IPS-NIHi11 (cell line): Measurements from ENCODE around the gene SPAG8.
A peak's percentile ranks its signal among the peaks of the same experiment; 100 is the strongest.

ENCODE experiments used
- DNase-seq: peaks from one replicate; pipeline ENCODE4 v3.0.0; 2012; ENCODE audit warnings: mixed read lengths, low spot score

SPAG8 gene

GRCh38 chr9:35836595-35836994 lies 24.5 kb upstream of the SPAG8 start:
- no peak for DNase-seq

DNA sequence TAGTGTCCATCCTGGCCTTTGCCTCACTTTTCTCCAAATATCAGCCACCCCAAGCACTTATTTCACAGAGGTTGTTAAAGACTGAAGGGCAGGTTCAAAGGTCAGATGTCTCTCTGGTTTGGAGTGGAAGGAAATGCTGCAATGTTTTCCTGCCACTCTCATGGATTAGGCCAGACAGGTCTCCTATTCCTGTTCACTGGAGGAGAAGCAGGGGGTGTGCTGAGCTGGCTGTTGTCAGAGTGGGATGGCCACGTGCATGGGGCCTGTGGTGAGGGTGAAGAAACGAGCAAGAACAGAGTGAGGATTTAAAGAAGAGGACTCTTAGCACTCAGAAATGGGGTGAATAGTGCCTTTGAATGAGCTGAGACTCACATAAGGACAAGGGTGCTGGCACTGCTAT lies 23.7 kb upstream of the SPAG8 start:
- DNase-seq, result no peak

GRCh38 chr9:35835216-35835632 lies 23.2 kb upstream of the SPAG8 start:
- peak; percentile 64 for DNase-seq

- no peak for DNase-seq
Observed at GRCh38 chr9:35834260-35835215, 22.5 kb upstream of the SPAG8 start.

DNA sequence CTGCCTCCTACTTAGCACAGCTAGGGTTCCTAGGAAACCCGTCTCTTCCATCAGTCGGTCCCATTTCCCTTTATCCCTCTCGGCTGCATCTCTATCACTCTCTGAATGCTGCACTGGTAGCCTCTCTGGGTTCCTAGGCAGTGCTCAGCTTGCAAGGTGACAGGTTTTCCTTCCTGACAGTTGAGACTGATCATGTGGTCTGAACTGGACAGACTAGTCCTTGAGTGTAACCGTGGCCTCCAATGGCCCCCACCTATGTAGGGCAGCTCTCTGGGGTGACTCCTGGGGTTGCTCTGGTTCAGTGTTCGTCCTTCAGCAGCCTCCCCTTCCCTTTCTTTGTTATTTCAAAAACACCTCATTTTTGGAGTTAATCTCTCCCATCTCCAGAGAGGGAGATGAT lies 20.8 kb upstream of the SPAG8 start:
- DNase-seq, result no peak

GRCh38 chr9:35831040-35831439 lies 19.0 kb upstream of the SPAG8 start:
- DNase-seq, result no peak

DNA sequence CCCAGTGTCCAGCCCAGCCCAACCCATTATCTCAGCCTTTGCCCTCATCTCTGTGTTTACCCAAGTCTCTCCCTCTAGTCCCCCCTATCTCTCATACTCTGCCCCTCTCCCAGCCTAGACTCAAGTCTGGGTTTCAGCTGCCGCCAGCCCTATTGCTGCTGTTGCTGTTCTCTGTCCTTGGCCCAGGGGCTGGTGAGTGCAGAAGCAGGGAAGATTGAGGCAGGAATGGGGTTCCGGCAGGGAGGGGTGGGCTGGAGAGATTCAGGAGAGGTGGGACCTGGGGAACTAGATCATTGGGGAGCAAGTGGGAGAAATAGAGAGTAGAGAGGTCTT lies 17.7 kb upstream of the SPAG8 start:
- DNase-seq, result no peak

GRCh38 chr9:35829084-35829763 lies 17.2 kb upstream of the SPAG8 start, which contains the start of gene TMEM8B:
TSS of gene TMEM8B (plus strand) at chr9:35829228. CDS start at chr9:35829448, 220 bp downstream.
- DNase-seq, result peak; percentile 96

DNA sequence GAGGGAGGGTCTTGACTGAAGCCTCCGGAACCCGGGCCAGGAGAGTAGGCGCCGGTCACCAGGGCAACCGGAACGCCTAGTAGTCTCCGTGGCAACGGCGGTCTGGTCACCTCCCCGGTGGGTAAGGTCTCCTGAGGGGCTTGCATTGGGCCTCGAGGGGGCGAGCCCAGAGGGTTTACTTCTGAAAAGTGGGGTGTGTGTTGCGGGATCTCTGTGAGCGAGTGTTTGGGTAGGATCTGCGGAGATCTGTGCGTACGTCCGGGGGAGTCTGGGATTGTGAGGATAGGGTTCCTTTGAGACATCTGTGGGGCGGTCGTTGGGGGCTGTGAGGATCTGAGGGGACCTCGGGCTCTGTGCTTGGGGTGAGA lies 16.6 kb upstream of the SPAG8 start, which contains the start of gene FAM221B:
Gene FAM221B, minus strand, starts transcription at position 17 of the 368 bp plus-strand sequence. CDS start 2,571 bp downstream, outside the sequence.
- peak; percentile 63 for DNase-seq

- DNase-seq, result no peak
Observed at GRCh38 chr9:35827486-35827885, 15.4 kb upstream of the SPAG8 start.

- DNase-seq, result peak; percentile 41
Observed at GRCh38 chr9:35826071-35826701, 14.1 kb upstream of the SPAG8 start.

GRCh38 chr9:35822926-35823325 lies 10.9 kb upstream of the SPAG8 start:
- no peak for DNase-seq

GRCh38 chr9:35820076-35820475 lies 8.0 kb upstream of the SPAG8 start:
- DNase-seq, result no peak

- DNase-seq, result no peak
Observed at GRCh38 chr9:35818341-35818740, 6.3 kb upstream of the SPAG8 start.

DNA sequence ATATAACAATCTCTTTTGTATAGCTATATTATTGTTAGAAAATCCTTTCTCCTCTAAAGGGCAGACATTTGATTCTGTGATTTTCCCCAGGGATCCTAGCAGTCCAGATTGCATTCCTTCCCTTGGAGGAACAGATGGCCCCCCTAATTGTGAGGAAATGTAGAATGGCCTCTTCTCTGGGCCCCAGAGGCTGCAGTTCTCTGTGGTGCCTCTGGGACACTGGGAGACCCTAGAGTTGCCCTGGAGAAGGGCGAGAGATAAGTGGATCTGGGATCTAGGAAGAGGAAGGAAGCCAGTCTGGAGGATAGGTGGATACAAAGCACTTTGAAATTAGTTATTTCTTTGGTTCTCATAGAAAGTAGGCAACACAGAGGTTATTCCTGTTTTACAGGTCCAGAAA lies 4.6 kb upstream of the SPAG8 start:
- peak; percentile 29 for DNase-seq

GRCh38 chr9:35814841-35815543 lies 2.9 kb upstream of the SPAG8 start, which contains the start of gene HINT2:
TSS of gene HINT2 (minus strand) at chr9:35815042. CDS start at chr9:35814979, 63 bp downstream.
- DNase-seq, result peak; percentile 92

- DNase-seq, result peak; percentile 62
Observed at GRCh38 chr9:35814106-35814840, 2.2 kb upstream of the SPAG8 start.

- DNase-seq, result peak; percentile 45
Observed at GRCh38 chr9:35813434-35814105, 1.5 kb upstream of the SPAG8 start.

GRCh38 chr9:35811381-35812024 lies 559 bp downstream of the SPAG8 start:
- DNase-seq, result no peak

DNA sequence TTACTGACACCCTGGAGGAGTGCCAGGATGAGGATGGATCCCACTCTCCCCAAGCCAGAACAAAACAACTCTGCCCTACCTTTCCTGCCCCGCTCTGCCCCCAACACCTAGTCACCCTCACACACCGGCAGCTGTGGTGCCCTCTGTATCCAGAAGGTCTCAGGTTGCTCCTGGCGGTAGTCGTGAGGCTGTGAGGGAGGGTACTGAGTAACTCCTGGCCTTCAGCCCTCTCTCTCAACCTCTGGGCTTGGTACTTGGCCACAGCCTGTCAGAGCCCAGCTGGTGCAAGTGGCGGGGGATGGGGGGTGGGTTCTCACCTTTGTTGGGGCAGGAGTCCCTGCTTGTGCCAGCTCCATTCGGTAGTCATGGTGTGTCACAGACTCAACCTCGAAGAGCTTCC lies 1.9 kb downstream of the SPAG8 start:
- DNase-seq, result no peak
